NCI-H146 treated with DMSO at 0.1 percent for 48 hours (cell line): ENCODE results near the gene ZBTB24.

Source experiments
- DNase-seq: peaks from one replicate; lab custom pipeline; 2025; ENCODE audit not compliant: unreplicated experiment; lab: John Stamatoyannopoulos, UW

ZBTB24 gene

GRCh38 chr6:109434456-109434855 is 48.6 kb downstream of the ZBTB24 start:
- DNase-seq = no peak

DNA sequence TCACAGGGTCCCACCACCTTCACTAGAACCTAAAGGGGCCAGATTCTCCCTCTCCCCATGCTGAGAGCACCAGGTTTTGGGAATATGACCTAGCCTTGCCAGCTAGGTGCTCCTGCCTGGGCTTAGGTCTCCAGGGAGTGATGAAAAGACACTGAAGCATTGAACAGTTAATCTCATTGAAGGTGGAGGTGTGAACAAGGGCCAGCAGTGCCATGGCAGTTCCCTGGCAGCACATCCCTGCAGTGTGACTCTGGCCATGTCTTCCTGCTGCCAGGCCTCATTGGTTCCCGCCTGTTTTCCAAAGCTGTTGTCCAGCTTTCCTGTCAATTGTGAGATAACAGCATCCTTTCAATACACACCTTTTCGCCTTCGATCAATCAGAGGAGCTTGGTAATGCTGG is 53.5 kb downstream of the ZBTB24 start:
- no peak for DNase-seq

DNA sequence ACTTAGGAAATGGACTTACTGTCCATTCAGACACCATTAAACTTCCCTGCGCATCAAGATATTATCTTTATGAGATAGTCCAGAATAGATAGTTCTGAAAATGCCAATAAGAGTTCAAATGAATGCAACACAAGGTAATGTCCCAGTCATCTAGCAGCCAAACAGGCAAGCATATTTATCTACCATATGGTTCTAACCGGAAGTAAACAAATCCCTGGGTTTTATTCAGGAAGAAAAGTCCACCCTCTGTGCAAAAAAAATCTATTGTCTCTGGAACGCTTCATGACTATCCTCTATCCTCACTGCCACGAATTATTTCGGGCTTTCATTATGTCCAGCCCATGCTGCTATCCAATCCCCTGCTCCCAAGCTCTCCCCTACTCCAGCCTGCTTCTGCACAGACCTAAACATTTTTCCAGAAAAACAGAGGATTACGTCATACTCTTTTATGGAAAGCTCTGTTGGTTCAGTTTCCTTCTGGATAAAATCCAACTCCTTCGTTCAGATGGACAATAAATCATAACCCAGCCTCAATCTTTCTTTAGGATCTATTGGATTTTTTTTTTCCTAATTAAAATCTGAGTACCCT is 54.0 kb downstream of the ZBTB24 start:
- DNase-seq = no peak

DNA sequence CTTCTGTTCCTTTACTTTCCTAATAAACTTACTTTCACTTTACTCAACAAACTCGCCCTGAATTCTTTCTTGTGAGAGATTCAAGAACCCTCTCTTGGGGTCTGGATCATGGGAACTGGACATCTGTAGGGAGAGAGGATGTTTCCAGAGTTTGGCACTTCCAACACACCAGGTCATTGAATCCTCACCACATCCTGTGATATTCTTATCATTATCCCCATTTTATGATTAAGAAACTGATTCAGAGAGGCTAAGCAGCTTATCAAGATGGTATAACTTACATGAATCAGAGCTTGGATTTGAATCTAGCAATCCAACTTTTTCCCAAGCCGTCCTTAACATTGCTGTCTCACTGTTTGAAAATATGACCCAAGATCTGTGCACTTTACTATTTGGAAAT is 58.1 kb downstream of the ZBTB24 start:
- no peak for DNase-seq

GRCh38 chr6:109421184-109421583 is 61.8 kb downstream of the ZBTB24 start:
- no peak for DNase-seq

DNA sequence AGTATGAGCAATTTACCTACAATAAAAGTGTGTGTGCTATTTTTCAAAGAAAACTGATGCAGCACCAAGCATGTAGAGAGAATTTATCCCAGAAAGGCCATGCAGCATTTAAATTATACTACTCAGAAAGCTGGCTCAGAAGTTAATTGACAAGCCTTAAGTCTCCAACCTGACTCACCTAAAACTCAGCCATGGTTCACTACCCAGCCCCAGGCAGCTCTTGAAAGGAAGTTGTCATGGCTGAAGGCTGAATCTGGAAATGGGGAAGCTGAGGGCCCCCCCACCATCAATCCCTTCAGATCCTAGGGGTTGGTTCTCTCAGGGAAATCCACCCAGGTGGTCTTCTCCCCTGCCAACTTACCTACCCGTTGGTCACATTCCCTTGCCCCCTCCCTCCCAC is 62.3 kb downstream of the ZBTB24 start:
- no peak for DNase-seq

- DNase-seq = no peak
These were observed 65.4 kb downstream of the ZBTB24 start for GRCh38 chr6:109417646-109418045.
